Body of pancreas (tissue), 4 donors: Measurements from ENCODE around the gene RPLP2. TPM values are rescaled to one million over a fixed set of nuclear protein-coding genes. Genes with fewer than 3 reads are reported as not detected.

ENCODE experiments used
- ATAC-seq: fragments of 150-250 bp; one replicate; pipeline ENCODE4 v1.9.1; 2016
- DNase-seq, 4 donors: peaks; one replicate each; pipeline ENCODE4 v3.0.0-alpha.2; 2019
- H3K27ac ChIP-seq, 4 donors: fragments of 200-600 bp; sonication (generic); 1 replicate in 3 of 4; 2 replicates in 1 of 4; pipeline versions ENCODE4 v1.5.1 to v1.6.1; 2016 to 2019; ENCODE audit warnings: mild to moderate bottlenecking in 1 of 4, mixed read lengths in 1 of 4, moderate library complexity in 1 of 4
- H3K27me3 ChIP-seq, 2 donors: fragments of 200-600 bp; sonication (generic); one replicate each; pipeline ENCODE4 v1.6.0; 2016; ENCODE audit warnings: mild to moderate bottlenecking in 1 of 2
- H3K36me3 ChIP-seq, 2 donors: fragments of 200-600 bp; sonication (generic); replicated peaks in 1 of 2; 2 replicates each; pipeline ENCODE4 v1.5.1; 2016; ENCODE audit warnings: low read depth in 2 of 2; ENCODE audit not compliant: insufficient read depth in 1 of 2
- H3K4me1 ChIP-seq: fragments of 200-600 bp; sonication (generic); one replicate; pipeline ENCODE4 v1.6.0; 2016
- H3K4me3 ChIP-seq, 2 donors: fragments of 200-600 bp; sonication (generic); 1 replicate in 1 of 2; 2 replicates in 1 of 2; pipeline ENCODE4 v1.5.1; 2016 to 2019
- H3K9me3 ChIP-seq, 3 donors: fragments of 200-600 bp; sonication (generic); 1 replicate in 2 of 3; 2 replicates in 1 of 3; pipeline ENCODE4 v1.5.1; 2016
- CTCF ChIP-seq, 7 experiments: fragments of 450-650 bp in 4 of 7; fragments of 200-600 bp in 3 of 7; sonication (generic) in 3 of 7; IDR thresholded peaks; one replicate each; pipeline ENCODE4 v1.5.1; 2016 to 2019; ENCODE audit warnings: antibody characterized with exemption in 7 of 7
- POLR2A ChIP-seq, 3 donors: fragments of 450-650 bp; IDR thresholded peaks; one replicate each; pipeline ENCODE4 v1.6.1; 2016; ENCODE audit warnings: antibody characterized with exemption in 3 of 3, mild to moderate bottlenecking in 2 of 3
- WGBS, 2 donors: methylation state at CpG; one replicate each; pipeline ENCODE4 v1.1.5; 2017; 5-methylcytosine and 5-hydroxymethylcytosine counted together
- intact Hi-C: fragments of 100-400 bp; cut with DNase I; formaldehyde crosslinking; loops from one replicate; pipeline ENCODE4 v1.15.1; 2023
- total RNA-seq, 2 donors: library from RNA; depleted of rRNA; stranded (reverse); fragments of >200 nt; gene quantifications; one replicate each; pipeline ENCODE4 v1.1.0, GENCODE V29; 2016

Gene RPLP2
- total RNA-seq, 2 donors from 2014 or later: 395 to 402 TPM

- no peaks in the 10 kb centered on the region for H3K9me3 ChIP-seq
- no peaks in the 10 kb centered on the region for H3K27me3 ChIP-seq
- H3K27ac ChIP-seq: no peak overlapping the region
- WGBS, 2 donors: 71 to 83% methylated on average over 6 to 11 of the region's 11 CpGs
- no peak for ATAC-seq
- no peak overlapping the region for H3K4me3 ChIP-seq
- TF ChIP-seq POLR2A (IDR thresholded peaks at IDR 0.05) (no peak), CTCF (IDR thresholded peaks at IDR 0.05) (no peak)
- peaks cover 27% of the 10 kb centered on the region for H3K4me1 ChIP-seq
- intact Hi-C loops: no loop called here
- DNase-seq: no peak
- H3K36me3 ChIP-seq: peaks cover 0 to 12% of the 10 kb centered on the region in 2 donors
Measured at GRCh38 chr11:815675-816432, 6.1 kb downstream of the RPLP2 start.

- no peak for TF ChIP-seq CTCF (IDR thresholded peaks at IDR 0.05)
- TF ChIP-seq POLR2A (IDR thresholded peaks at IDR 0.05): no peak
- 86 to 87% methylated on average over 8 to 11 of the region's 11 CpGs for WGBS, 2 donors
- Histone ChIP-seq H3K36me3 (peaks cover 0 to 12% of the 10 kb centered on the region in 2 donors), H3K27me3 (no peaks in the 10 kb centered on the region), H3K27ac (no peak overlapping the region), H3K9me3 (no peaks in the 10 kb centered on the region), H3K4me3 (no peak overlapping the region), H3K4me1 (peaks cover 27% of the 10 kb centered on the region)
- no peak for ATAC-seq
- intact Hi-C loops: no loop called here
- DNase-seq: no peak
Measured at GRCh38 chr11:816433-816779, 6.6 kb downstream of the RPLP2 start.

GRCh38 chr11:818396-819128, 8.8 kb downstream of the RPLP2 start, which contains the start of gene PNPLA2:
PNPLA2 (plus strand) TSS chr11:818914; CDS start chr11:819719, 805 bp downstream.
- Histone ChIP-seq H3K9me3 (no peaks in the 10 kb centered on the region), H3K27me3 (no peaks in the 10 kb centered on the region), H3K4me1 (peaks cover 44% of the 10 kb centered on the region), H3K36me3 (peaks cover 0 to under 1% of the 10 kb centered on the region in 2 donors), H3K27ac (peak within 1 kb of the TSS; percentile 92 to 100 (median 98)), H3K4me3 (peak within 1 kb of the TSS; percentile 39 to 91)
- ATAC-seq (peak; percentile 13), DNase-seq (peak; percentile 64 to 79 (median 72))
- 22 to 28% methylated on average over 3 to 20 of the region's 20 CpGs for WGBS, 2 donors
- intact Hi-C loops: no loop called here
- TF ChIP-seq POLR2A (IDR thresholded peaks at IDR 0.05): peak; percentile 72 to 87 (median 72)
- TF ChIP-seq CTCF (IDR thresholded peaks at IDR 0.05): no peak

- no peaks in the 10 kb centered on the region for H3K27me3 ChIP-seq
- peak overlapping the region; percentile 39 to 91 for H3K4me3 ChIP-seq
- peaks cover 0 to 2% of the 10 kb centered on the region in 2 donors for H3K36me3 ChIP-seq
- peaks cover 52% of the 10 kb centered on the region for H3K4me1 ChIP-seq
- WGBS, 2 donors: 2% methylated on average over 41 of the region's 96 CpGs; no CpG with 5 or more reads in 1 of the 2 donors
- H3K9me3 ChIP-seq: no peaks in the 10 kb centered on the region
- DNase-seq: peak; percentile 94 to 96 (median 95)
- TF ChIP-seq CTCF (IDR thresholded peaks at IDR 0.05) (peak in 5 of 7 experiments; percentile 7 to 44 (median 39)), POLR2A (IDR thresholded peaks at IDR 0.05) (peak; percentile 69 to 97 (median 72))
- intact Hi-C loops: no loop called here
- H3K27ac ChIP-seq: peak overlapping the region; percentile 92 to 100 (median 98)
- peak; percentile 72 for ATAC-seq
Measured at GRCh38 chr11:819129-819931, 9.6 kb downstream of the RPLP2 start.
